Liver (tissue), 3 donors: Measurements from ENCODE around the gene PRKCSH.

Source experiments
- CTCF ChIP-seq: fragments of 150-350 bp; IDR thresholded peaks from 2 replicates; pipeline ENCODE4 v1.5.1; 2017; ENCODE audit warnings: improper control_type of control experiment, low read depth, low read length; ENCODE audit not compliant: missing input control
- EGR1 ChIP-seq, 2 donors: IDR thresholded peaks; 2 replicates each; pipeline ENCODE4 v1.6.1; 2016 to 2018; ENCODE audit warnings: antibody characterized with exemption in 2 of 2, low read depth in 2 of 2
- GABPA ChIP-seq, 2 donors: IDR thresholded peaks in 1 of 2; conservative IDR thresholded peaks in 1 of 2; 2 replicates each; pipeline ENCODE4 v1.6.1; 2016; ENCODE audit warnings: antibody characterized with exemption in 2 of 2, mild to moderate bottlenecking in 1 of 2, moderate library complexity in 1 of 2
- JUND ChIP-seq, 2 donors: IDR thresholded peaks; 2 replicates each; pipeline ENCODE4 v1.6.1; 2016; ENCODE audit warnings: antibody characterized with exemption in 2 of 2
- RAD21 ChIP-seq, 2 donors: IDR thresholded peaks; 2 replicates each; pipeline ENCODE4 v1.6.1; 2016; ENCODE audit warnings: antibody characterized with exemption in 2 of 2, mild to moderate bottlenecking in 2 of 2
- REST ChIP-seq: IDR thresholded peaks from 2 replicates; pipeline ENCODE4 v1.6.1; 2016; ENCODE audit warnings: antibody characterized with exemption, mild to moderate bottlenecking
- SP1 ChIP-seq: IDR thresholded peaks from 2 replicates; pipeline ENCODE4 v1.6.1; 2018; ENCODE audit warnings: antibody characterized with exemption, mild to moderate bottlenecking
- TAF1 ChIP-seq: conservative IDR thresholded peaks from 2 replicates; pipeline ENCODE4 v1.6.1; 2016; ENCODE audit warnings: antibody characterized with exemption, mild to moderate bottlenecking
- ZBTB33 ChIP-seq: IDR thresholded peaks from 2 replicates; pipeline ENCODE4 v1.6.1; 2016; ENCODE audit warnings: antibody characterized with exemption
- donor health status: healthy.
- donor health status: healthy.

GRCh38 chr19:11464333-11465265 is 29.2 kb downstream of the PRKCSH start:
- TF ChIP-seq CTCF (no peak), GABPA (IDR thresholded peaks at IDR 0.05 in 1 of 2, conservative IDR thresholded peaks at IDR 0.05 in 1 of 2) (no peak), RAD21 (IDR thresholded peaks at IDR 0.05) (no peak), JUND (IDR thresholded peaks at IDR 0.05) (no peak), REST (no peak), SP1 (no peak), TAF1 (no peak), ZBTB33 (no peak), EGR1 (IDR thresholded peaks at IDR 0.05; ENCODE audit: low read depth in 2 of 2) (no peak)
